Suprapubic skin (tissue), 4 donors: ENCODE data around the gene PCSK1.

Experiments used
- POLR2A ChIP-seq, 2 donors: fragments of 450-650 bp; IDR thresholded peaks; one replicate each; pipeline ENCODE4 v1.6.1; 2017; ENCODE audit warnings: antibody characterized with exemption in 2 of 2, mild to moderate bottlenecking in 2 of 2, moderate library complexity in 2 of 2
- POLR2AphosphoS5 ChIP-seq, 3 donors: sonication (generic); formaldehyde crosslinking; IDR thresholded peaks; one replicate each; pipeline ENCODE4 v1.6.1; 2017; ENCODE audit warnings: antibody characterized with exemption in 3 of 3

DNA sequence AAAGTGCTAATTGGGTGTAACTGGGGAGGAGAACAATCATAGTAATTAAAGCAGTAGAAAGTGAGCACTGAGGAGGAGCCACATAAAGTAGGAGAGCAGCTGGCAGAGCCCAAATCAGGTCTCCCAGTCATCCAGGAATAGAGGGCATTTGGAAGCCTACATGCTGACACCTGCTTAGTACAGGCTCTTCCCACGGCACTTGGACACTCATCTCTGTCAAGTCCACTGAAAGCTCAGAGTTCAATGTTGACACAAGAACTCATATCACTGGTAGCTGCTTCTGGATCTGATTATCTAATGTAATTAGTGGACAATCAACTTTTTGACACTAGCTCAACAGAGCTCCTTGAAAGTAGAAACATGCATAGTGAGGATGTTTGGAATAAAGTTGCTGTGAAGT, 45.9 kb upstream of the PCSK1 start:
- no peak for TF ChIP-seq POLR2A (IDR thresholded peaks at IDR 0.05)
- no peak for TF ChIP-seq POLR2AphosphoS5 (IDR thresholded peaks at IDR 0.05)
